Measurements from ENCODE around the gene TNIK.

TNIK gene

DNA sequence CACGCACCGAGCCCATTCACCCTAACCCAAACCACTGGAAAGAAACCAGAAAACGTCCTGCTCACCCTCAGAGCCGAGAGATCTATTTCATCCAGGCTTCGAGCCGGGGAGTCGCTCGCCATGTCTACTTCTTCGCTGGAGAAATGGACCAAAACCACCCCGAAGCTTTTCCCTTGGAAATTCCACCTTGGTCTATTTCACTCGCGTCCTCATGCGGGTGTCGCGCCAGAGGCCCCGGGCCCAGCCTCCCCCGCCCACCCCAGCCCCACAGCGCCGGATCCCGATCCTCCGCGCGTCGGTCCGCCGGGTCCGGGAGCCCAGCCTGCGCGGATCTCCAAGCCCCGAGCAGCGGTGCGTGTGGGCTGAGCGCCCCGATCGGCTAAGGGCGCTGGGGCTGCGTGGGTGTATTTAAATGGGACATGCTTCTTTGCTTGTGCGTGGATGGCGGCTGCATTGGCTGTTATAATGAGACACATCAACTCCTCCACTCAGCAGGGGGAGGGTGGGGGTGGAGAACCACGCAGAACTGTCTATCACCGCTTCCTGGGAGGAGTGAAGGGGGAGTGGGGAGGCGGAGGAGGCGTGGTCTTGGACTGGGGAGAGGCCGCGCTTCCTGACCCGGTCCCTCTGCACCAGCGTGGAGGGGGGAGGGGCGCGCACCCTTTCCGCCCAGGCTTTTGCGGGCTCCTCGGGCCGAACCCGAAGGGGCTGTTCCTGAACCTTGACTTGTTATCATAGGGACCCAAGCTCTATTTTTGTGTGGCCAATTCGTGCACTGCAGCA, at the start of gene TNIK:
Gene TNIK (minus strand): TSS at position 464 of the 783 bp plus-strand sequence. CDS start 342 bp downstream, at position 122.
- DNase-seq: peak; percentile 96

DNA sequence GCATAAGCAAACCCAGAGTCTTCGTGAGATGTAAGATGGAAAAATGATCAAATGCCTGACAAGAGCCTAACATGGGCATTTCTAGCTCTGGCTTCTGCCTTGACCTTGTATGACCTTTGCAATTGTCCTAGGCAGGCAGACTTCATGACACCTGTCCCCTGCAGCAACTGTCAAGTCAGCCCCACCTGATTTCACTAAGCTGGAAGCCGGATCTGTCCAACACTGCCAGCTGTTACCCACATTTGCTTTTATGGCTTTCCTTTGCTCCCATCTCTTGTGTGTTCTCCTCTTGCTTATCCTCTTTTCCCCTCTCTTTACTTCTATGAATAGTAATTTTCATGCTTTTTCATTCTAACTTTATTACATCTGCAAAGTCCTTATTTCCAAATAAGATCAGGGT, 48.5 kb upstream of the TNIK start:
- no peak for DNase-seq

DNA sequence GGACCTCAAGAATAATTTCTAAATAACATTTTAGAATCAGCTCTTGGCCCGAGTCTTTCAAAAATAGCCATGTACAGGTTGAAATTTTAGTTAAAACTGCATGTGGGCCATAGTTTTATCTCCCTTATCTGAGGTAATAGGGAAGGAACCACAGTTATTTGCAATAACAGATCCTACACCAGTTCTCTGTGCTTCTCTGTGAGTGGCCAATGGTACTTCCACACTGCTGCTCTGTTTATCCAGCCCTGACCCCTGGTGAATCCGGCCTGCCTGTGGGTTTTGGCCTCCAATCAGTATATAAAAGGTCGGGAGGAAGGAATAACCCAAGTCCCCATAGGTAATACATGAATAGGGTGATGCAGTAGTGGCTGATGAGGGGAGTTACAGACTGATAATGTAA, 48.0 kb upstream of the TNIK start:
- no peak for DNase-seq

DNA sequence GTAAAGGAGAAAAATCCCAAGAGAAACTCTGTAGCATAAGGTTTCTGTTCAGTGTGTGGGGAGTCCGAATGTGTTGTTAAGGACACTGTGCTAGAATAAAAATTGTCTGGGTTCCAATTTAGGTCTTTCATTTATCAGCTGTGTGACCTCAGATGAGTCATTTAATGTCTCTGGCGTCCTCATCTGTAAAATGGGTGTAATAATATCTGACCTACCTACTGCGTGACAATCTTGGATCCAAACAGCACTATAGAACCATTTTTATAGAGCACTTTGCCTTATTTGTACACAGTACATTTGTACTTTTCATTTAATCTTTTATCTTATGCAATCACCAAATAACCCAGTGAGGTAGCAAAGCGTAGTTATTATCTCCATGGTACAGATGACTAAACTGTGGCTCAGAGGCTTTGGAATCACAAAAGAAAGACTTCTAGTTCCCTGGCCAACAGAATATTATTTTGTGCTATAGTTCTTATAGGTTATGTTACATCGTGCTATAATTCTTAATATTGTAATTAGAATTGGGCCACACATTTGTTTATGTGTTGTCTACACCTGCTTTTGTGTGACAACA, 46.6 kb upstream of the TNIK start:
- DNase-seq: no peak

DNA sequence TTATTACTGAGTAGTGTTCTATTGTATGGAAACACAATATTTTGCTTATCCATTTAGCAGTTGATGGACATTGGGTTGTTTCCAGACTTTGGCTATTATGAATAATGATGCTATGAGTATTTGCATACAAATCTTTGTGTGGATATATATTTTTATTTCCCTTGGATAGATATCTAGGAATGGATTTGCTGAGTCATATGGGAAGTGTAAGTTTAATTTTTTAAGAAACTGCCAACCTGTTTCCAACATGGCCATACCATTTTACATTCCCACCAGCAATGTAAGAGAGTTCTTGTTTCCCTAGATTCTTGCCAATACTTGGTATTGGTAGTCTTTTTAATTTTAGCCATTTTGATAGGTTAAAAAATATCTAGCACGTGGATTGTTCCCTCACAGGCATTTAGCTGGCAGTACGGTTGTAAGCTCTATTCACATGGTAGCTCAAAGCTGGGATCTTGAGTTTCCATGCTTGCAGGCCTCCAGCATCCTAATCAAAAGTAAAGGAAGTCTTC, 45.7 kb upstream of the TNIK start:
- DNase-seq: no peak

DNA sequence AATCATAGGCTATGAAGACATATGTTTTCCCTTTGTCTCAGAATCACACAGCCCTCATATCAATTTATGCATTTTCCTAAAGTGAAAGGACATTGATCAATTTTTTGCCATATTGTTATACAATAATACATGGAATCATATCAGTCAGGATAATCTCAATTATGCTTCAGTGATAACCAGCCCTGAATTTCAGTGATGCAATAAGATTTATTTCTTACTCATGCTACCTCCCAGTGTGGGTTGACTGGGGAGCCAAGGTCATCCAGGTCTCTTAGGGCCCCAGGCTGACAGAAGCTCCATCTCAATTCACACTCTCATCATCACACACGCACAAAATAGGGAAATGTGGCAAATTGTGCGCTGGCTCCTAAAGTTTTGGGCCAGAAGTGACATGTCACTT, 44.2 kb upstream of the TNIK start:
- DNase-seq: no peak

DNA sequence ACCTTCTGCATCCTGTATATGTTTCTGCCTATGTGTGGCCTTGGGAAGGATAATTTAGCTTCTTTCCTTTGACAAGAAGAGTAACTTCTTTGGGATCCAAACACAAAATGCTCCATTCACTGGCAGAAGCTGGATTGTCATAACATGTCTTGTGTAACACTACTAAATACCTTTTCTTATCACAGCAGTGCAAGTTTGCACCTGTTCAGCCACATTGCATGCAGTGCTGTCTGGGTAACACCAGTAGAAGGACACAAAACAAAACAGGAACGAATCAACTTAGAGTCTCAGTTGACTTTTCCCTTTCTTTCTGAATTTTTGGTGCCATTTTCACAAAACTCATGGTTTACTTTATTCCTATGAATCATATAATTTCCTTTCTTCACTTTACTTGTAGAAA, 43.6 kb upstream of the TNIK start:
- no peak for DNase-seq

DNA sequence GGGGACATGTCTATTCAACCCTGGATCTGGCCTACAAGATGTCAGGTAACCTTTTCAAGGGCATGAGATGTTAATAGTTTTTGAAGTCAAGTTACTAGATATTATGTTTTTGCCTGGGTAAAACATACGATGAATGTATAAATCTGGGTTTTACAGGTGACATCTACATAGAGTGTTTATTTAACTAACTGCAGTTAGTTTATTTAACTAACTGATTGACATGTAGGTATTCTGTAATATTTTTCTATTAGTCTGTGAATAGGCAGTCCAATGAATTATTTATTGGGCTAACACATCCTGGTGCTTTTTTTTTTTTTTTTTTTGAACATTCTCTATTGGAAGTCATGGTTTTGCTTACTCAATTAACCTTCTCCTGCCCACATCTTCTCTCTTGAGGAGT, 38.7 kb upstream of the TNIK start:
- no peak for DNase-seq

DNA sequence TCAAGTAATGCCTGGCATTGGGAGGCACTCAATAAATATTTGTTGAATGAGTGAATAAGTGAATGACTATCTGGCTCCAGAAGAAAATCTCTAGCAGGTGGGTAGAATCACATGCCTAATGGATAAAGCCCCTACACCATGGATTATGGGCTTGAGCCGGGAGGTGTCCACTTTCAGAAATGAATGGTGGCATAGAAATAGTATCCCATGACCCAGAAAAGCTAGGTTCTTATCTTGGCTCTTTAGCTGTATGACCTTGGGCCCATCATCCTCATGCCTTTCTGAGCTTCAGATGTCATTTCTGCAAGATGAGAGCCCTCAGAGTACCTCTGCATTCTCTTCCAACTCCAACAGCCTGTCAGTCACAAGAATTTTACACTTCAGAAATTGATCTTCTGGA, 37.3 kb upstream of the TNIK start:
- DNase-seq: no peak

DNA sequence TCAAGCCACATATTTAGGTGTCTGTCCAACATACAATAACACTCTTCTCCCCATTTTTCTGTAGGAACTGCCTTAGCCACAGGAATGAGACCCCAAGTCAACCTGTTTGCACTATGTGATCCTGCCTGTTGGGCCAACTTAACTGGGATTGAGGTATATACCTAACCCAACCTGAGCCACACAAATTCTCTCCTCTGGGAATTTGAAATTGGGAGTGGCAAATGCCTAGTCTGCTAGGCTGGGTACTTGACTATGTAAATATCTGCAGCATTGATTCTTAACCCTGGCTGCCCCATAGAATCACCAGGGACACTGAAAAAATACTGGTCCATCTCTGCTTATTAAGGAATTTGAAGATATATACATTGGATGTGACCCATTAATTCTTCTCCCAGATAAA, 35.2 kb upstream of the TNIK start:
- DNase-seq: no peak

DNA sequence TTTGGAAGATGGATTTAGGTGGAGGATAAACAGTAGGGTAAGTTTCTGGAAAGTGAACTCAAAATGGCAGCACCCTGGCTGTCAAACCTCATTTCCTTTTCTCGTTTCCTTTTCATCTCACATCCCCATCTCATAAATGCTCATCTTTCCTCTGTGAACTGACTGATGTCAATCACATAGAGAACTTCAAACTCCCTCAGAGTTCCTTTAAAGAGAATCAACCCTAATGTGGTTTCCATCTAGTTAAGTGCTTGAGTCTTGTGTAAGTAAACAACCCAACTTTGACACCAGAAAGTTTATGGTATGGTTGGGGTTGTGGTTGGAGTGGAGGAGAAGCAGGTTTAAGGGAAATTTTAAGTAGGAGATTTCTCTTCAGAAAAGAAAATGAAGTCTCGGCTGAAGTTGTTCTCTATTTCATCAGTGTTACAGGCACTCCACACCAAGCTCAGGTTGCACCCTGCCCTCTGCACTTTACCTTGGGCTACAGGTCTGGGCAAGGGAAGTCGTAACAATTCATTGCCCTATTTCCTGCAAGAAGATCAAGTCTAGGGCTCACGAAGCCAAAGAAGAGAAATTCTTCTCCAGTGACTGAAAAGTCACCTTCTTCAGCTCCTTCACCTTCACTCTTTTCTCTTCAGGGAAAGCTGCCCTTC, 34.4 kb upstream of the TNIK start:
- DNase-seq: peak; percentile 16

DNA sequence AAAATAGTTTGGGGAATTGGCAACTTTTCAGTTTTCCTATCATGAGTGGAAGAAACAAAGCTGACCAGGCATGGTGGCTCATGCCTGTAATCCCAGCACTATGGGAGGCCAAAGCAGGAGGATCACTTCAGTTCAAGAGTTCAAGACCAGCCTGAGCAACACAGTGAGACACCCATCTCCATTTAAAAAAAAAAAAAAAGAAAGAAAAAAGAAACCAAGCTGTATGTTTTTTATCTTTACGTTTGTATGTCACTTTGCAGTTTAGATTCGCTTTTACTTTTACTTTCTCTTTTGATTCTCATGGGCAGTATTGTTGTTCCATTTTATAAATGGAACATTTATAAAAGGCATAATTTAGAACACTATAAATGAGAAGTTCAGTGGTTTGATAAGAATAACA, 31.2 kb upstream of the TNIK start:
- peak; percentile 11 for DNase-seq

DNA sequence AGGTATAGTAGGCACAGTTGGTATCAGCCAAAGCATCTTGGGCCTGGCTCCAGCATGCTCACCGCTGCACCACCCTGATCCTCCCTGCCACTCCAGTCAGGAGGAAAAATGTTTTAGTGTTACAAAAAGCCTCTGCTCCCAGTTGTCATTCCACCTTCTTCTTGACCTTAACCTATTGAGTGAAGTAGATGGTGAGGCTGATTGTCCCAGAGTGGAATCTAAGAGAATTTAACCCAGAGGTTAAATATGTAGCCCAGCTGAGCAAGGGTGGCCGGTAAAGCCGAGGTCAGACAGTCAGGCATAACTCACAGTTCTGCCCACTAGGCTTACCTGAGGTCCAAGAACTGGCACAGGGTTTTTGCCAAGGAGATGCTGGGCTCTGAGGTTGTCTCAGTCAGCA, 30.7 kb upstream of the TNIK start:
- no peak for DNase-seq

DNA sequence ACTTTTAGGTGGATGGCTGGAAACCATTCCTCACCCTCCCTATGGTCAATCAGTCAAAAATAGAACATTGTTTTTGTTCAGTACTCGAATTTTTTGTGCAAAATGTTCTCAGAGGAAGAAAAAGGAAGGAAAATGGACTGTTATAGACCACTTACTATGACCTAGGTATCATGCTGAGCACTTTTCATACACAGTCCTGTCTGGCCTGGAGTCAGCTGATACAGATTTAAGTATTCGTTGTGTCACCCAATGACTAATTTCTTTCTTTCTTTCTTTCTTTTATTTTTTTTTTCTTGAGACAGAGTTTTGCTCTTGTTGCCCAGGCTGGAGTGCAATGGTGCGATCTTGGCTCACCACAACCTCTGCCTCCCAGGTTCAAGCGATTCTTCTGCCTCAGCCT, 29.1 kb upstream of the TNIK start:
- DNase-seq: no peak

DNA sequence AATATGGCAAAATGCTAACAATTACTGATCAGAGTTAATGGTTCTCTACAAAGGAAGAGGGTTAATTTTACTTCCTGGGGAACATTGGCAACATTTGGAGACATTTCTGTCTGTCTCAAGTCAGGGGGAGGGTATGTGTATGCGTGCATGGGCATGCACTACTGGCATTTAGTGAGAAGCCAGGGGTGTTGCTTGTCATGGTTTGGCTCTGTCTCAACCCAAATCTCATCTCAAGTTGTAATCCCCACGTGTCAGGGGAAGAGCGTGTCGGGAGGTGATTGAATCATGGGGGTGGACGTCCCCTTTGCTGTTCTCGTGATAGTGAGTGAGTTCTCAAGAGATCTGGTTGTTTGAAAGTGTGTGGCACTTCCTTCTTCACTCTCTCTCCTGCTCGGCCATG, 28.3 kb upstream of the TNIK start:
- no peak for DNase-seq

DNA sequence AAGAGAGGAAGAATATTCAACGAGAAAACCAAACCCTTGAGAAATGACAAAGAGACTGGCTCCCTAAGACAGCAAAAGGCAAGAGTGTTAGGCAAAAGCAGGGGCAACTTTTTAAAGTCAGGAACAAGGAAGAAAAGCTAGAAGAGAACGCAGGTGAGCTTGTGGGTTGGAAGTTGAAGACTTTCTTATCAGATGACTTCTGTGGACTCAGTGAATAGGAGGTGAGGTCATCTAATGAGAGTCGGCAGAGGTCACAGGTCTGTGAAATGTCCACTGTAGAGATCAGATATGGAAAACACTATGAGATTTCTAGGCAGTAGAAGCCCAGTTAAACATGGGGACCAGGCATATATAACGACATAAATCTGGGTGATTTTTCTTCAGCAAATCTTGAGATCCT, 27.2 kb upstream of the TNIK start:
- no peak for DNase-seq

DNA sequence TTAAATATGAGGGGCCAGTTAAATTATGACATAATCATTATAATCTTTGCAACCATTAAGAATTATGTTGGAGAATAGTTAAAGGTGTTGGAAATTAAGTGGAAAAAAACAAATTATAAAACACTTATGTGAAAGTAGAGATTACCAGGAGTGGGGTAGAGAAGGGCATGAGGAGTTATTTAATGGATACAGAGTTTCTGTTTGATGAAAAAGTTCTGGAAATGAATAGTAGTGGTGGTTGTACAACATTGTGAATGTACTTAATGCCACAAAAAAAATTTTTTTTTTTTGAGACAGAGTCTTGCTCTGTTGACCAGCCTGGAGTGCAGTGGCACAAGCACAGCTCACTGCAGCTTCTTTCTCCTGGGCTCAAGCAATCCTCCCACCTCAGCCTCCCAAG, 25.1 kb upstream of the TNIK start:
- no peak for DNase-seq

DNA sequence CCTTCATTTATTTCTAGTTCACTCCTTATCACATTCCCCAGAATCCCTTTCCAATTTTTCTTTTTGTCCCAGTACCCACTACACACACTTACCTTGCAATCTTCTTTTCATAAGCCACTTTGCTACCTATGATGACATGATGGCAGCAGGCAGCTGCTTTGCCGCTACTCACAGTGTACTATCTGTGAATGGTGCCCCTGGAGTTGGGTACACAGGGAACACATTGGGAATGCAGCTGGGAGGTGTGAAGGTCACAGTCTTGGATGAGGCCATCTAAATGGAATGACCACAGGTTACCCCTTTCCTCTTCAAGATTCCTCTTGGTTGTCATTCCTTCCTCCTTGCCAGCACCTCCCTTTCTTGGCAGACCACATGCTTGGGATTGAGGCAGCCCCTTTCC, 20.8 kb upstream of the TNIK start:
- no peak for DNase-seq

DNA sequence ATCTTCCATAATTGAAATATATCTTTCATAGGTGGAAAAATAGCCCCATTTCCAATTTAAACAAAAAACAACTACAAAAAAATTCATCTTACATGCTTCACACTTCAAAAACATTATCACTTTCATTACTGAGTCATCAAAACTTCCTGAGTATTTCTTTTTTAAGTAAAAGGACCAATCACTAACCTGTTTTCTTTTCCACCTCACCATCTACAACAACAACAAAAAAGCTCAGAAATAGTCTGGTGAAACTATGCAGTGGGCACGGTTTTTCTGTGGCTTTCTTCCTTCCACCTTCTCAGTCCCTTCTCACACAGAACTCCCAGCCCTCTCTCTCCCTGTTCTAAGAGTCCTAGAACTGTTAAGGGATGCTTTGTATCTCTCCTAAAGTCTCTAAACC, 20.3 kb upstream of the TNIK start:
- peak; percentile 51 for DNase-seq

DNA sequence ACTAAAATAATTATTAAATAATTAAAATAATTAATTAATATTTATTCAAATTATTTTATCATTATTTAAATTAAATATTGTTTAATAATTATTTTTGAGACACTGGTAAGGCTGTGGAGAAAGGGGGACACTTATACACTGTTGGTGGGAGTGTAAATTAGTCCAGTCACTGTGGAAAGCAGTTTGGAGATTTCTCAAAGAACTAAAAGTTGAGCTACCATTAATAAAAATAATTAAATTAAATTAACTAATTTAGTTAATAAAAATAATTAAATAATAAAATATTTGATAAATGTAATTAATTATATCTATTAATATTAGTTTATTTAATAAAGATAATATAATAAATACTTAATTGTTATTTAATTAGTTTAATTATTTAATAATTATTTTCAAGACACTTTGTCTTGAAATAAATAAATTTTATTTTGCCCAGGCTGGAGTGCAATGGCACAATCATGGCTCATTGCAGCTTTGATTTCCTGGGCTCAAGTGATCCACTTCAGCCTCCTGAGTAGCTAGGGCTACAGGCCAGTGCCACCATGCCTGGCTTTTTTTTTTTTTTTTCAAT, 16.4 kb upstream of the TNIK start:
- DNase-seq: no peak

DNA sequence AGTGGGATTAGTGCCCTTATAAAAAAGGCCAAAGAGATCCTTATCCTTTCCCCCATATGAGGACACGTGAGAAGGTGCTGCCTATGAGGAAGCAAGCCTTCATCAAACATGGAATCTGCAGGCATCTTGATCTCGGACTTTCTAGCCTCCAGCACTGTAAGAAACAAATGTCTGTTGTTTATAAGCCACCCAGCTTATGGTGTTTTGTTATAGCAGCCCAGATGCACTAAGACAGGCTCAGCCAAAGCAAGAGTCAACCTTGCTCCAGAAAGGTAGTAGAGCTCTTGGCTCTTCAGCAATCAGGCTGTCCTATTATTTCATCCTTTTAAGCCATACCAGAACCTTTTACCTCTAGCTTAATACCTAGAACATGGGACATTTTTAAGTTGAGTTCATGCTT, 12.3 kb upstream of the TNIK start:
- DNase-seq: no peak

DNA sequence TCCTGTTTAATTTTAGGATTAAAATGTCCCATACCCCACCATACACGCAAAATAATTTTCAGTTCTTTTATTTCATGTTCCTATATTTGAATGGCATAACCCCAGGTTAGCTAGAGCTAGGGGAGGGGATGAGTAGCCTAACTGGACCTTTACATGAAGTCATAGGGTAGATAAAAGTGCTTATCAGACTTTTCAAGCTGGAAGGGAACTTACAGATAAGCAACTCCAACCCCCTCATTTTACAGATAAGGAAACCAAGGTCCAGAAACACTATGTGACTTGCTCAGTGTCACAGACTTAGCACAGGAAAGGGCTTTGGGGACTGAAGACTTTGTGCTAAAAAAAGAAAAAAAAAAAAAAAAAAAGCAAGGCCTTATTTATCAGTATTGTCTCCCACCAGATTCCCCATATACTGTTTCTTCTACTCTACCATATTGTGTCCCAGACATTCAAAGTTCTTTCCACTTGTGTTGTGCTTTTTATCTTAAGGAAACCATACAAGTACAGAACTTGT, 10.6 kb upstream of the TNIK start:
- no peak for DNase-seq

DNA sequence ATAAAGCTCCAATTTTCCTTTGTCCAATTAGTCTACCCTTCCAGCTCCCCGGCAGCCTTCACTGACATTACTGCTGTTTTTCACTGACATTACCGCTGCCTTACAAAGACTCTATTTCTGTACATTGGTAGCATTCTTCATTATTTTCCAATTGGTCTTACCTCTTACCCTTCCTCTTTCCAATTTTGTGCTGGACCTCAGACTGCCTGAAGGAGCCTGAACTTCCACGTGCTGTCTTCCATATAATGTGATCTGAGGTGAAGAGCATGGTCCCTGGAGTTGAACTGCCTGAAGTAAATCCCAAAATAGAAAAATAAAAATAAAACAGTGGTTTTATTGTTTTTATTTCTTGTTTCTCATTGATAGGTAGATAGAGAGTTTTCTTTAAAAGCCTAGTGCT, 9.2 kb upstream of the TNIK start:
- DNase-seq: no peak

Data from activated CD4-positive, alpha-beta T cell treated with anti-CD3 and anti-CD28 coated beads, Interleukin-2, amount 50 U/mL, for 16 hours (primary cell).